Adipose tissue (tissue), 3 donors: Measurements from ENCODE around the gene SNAPIN. TPM values are rescaled to one million over a fixed set of nuclear protein-coding genes. Genes with fewer than 3 reads are reported as not detected.

ENCODE experiments used
- H3K27ac ChIP-seq: one replicate; pipeline ENCODE4 v1.5.1; 2013; ENCODE audit warnings: low read depth, low read length
- WGBS, 3 donors: extraction: QIAGEN DNeasy Blood & Tissue Kit; methylation state at CpG; one replicate each; pipeline ENCODE4 v1.1.7; 2013; 5-methylcytosine and 5-hydroxymethylcytosine counted together
- polyA plus RNA-seq, 3 donors: library from polyadenylated mRNA; stranded (reverse); fragments of 200-250 nt; gene quantifications; one replicate each; pipeline ENCODE4 v1.2.3, GENCODE V29; 2013
- donor health status: healthy with polysubstance abuse.
- donor health status: Bipolar disorder and iron deficiency.
- donor health status: healthy.

SNAPIN gene
- polyA plus RNA-seq, 3 donors = 15.2 to 52.2 (median 49.1) TPM

- H3K27ac ChIP-seq = no peak overlapping the region
- 83 to 90% (median 86%) methylated on average over 18 of the region's 18 CpGs for WGBS, 3 donors
These were observed 30.3 kb downstream of the SNAPIN start for GRCh38 chr1:153688736-153689328.

GRCh38 chr1:153693466-153693865, 35.0 kb downstream of the SNAPIN start:
- WGBS, 3 donors = 76 to 94% (median 92%) methylated on average over 4 of the region's 4 CpGs
- no peak overlapping the region for H3K27ac ChIP-seq

GRCh38 chr1:153696741-153697140, 38.2 kb downstream of the SNAPIN start:
- WGBS, 3 donors = 56 to 76% (median 76%) methylated on average over 8 of the region's 8 CpGs
- no peak overlapping the region for H3K27ac ChIP-seq

- H3K27ac ChIP-seq = peak overlapping the region; percentile 93
- WGBS, 3 donors = 39 to 58% (median 45%) methylated on average over 12 of the region's 12 CpGs
These were observed 38.9 kb downstream of the SNAPIN start for GRCh38 chr1:153697191-153698019.

- 11 to 43% (median 17%) methylated on average over 28 to 29 of the region's 29 CpGs for WGBS, 3 donors
- peak overlapping the region; percentile 93 for H3K27ac ChIP-seq
These were observed 39.8 kb downstream of the SNAPIN start for GRCh38 chr1:153698020-153698922.

GRCh38 chr1:153698923-153699714, 40.6 kb downstream of the SNAPIN start:
- 74 to 87% (median 79%) methylated on average over 6 of the region's 6 CpGs for WGBS, 3 donors
- H3K27ac ChIP-seq = no peak overlapping the region

GRCh38 chr1:153699768-153700167, 41.3 kb downstream of the SNAPIN start:
- no peak overlapping the region for H3K27ac ChIP-seq
- WGBS, 3 donors = 87 to 92% (median 91%) methylated on average over 6 of the region's 6 CpGs

GRCh38 chr1:153705484-153705883, 47.0 kb downstream of the SNAPIN start:
- no peak overlapping the region for H3K27ac ChIP-seq
- 90 to 97% (median 96%) methylated on average over 9 of the region's 9 CpGs for WGBS, 3 donors

- no peak overlapping the region for H3K27ac ChIP-seq
- 54 to 74% (median 63%) methylated on average over 7 of the region's 7 CpGs for WGBS, 3 donors
These were observed 52.5 kb downstream of the SNAPIN start for GRCh38 chr1:153711026-153711425.

Other genes starting within 250 kb of the SNAPIN start
- gene S100A7A, start 242.2 kb upstream of the SNAPIN start, polyA plus RNA-seq = not detected
- gene S100A7, start 198.1 kb upstream of the SNAPIN start, polyA plus RNA-seq = under 1 TPM in 1 of 3 donors, not detected in 2; 0.76 TPM
- gene S100A6, start 122.7 kb upstream of the SNAPIN start, polyA plus RNA-seq = 1,000 to 10,000 TPM in 2 of 3 donors, 100 to 1,000 TPM in 1; 125 to 3,055 (median 1,599) TPM
- under 1 TPM in 1 of 3 donors, not detected in 2; 0.90 TPM for gene S100A5, start 117.8 kb upstream of the SNAPIN start, polyA plus RNA-seq
- 1,000 to 10,000 TPM in 1 of 3 donors, 100 to 1,000 TPM in 1, 10 to 100 TPM in 1; 46.0 to 3,087 (median 447) TPM for gene S100A4, start 112.9 kb upstream of the SNAPIN start, polyA plus RNA-seq
- 1 to 10 TPM in 2 of 3 donors, under 1 TPM in 1; 0.37 to 7.2 (median 7.0) TPM for gene S100A3, start 109.4 kb upstream of the SNAPIN start, polyA plus RNA-seq
- gene S100A2, start 92.9 kb upstream of the SNAPIN start, polyA plus RNA-seq = 1 to 10 TPM in 2 of 3 donors, under 1 TPM in 1; 0.52 to 4.4 (median 2.1) TPM
- gene S100A16, start 45.6 kb upstream of the SNAPIN start, polyA plus RNA-seq = 100 to 1,000 TPM in 2 of 3 donors, 10 to 100 TPM in 1; 30.9 to 175 (median 160) TPM
- gene S100A14, start 42.4 kb upstream of the SNAPIN start, polyA plus RNA-seq = 10 to 100 TPM in 1 of 3 donors, 1 to 10 TPM in 2; 1.6 to 12.9 (median 9.7) TPM
- 100 to 1,000 TPM in 2 of 3 donors, 10 to 100 TPM in 1; 51.7 to 532 (median 205) TPM for gene S100A13, start 31.2 kb upstream of the SNAPIN start, polyA plus RNA-seq
- 100 to 1,000 TPM in 1 of 3 donors, 10 to 100 TPM in 1, 1 to 10 TPM in 1; 6.7 to 100 (median 31.7) TPM for gene S100A1, start 30.3 kb upstream of the SNAPIN start, polyA plus RNA-seq
- 10 to 100 TPM; 35.6 to 43.7 (median 40.3) TPM for gene CHTOP, start 24.6 kb upstream of the SNAPIN start, polyA plus RNA-seq
- gene ILF2, start 12.3 kb downstream of the SNAPIN start, polyA plus RNA-seq = 100 to 1,000 TPM in 1 of 3 donors, 10 to 100 TPM in 2; 56.3 to 111 (median 89.5) TPM
- 100 to 1,000 TPM in 1 of 3 donors, 10 to 100 TPM in 2; 14.9 to 176 (median 81.7) TPM for gene NPR1, start 20.0 kb downstream of the SNAPIN start, polyA plus RNA-seq
- 10 to 100 TPM; 17.8 to 31.3 (median 28.0) TPM for gene INTS3, start 69.3 kb downstream of the SNAPIN start, polyA plus RNA-seq
- 100 to 1,000 TPM in 1 of 3 donors, 10 to 100 TPM in 2; 22.2 to 111 (median 83.7) TPM for gene SLC27A3, start 116.7 kb downstream of the SNAPIN start, polyA plus RNA-seq